K562 (cell line): Measurements from ENCODE around the gene ADIG. TPM values are rescaled to one million over a fixed set of nuclear protein-coding genes. Genes with fewer than 3 reads are reported as not detected.

Experiments
- CEBPB ChIP-seq: fragments of 450-650 bp; IDR thresholded peaks from 2 replicates; pipeline ENCODE4 v1.6.1; 2016; ENCODE audit warnings: missing genetic modification characterization, missing compliant biosample characterization
- DPF2 ChIP-seq: fragments of 450-650 bp; IDR thresholded peaks from 2 replicates; pipeline ENCODE4 v1.6.1; 2016
- MYBL2 ChIP-seq, 2 experiments: fragments of 450-650 bp in 1 of 2; sonication (generic) in 1 of 2; formaldehyde crosslinking in 1 of 2; IDR thresholded peaks; 2 replicates each; pipeline versions ENCODE4 v1.6.1 to v1.8.1; 2017 to 2022; ENCODE audit warnings: borderline replicate concordance in 1 of 2, inconsistent platforms in 1 of 2, low read depth in 1 of 2, mild to moderate bottlenecking in 1 of 2, missing genetic modification reagents in 1 of 2, moderate library complexity in 1 of 2
- NELFE ChIP-seq: IDR thresholded peaks from 2 replicates; pipeline ENCODE4 v1.6.1; 2011; ENCODE audit warnings: mild to moderate bottlenecking; ENCODE audit not compliant: insufficient read depth, insufficient read length
- NONO ChIP-seq, 2 experiments: fragments of 200-400 bp in 1 of 2; fragments of 450-650 bp in 1 of 2; formaldehyde crosslinking in 1 of 2; IDR thresholded peaks; 2 replicates each; pipeline ENCODE4 v1.6.1; 2017; ENCODE audit warnings: low read depth in 2 of 2, mild to moderate bottlenecking in 2 of 2, moderate library complexity in 2 of 2, low read length in 1 of 2
- POLR2AphosphoS5 ChIP-seq: IDR thresholded peaks from 2 replicates; pipeline ENCODE4 v1.6.1; 2011; ENCODE audit warnings: mild to moderate bottlenecking, low read depth, low read length, moderate library complexity; ENCODE audit not compliant: control insufficient read depth, insufficient read depth
- PTBP1 ChIP-seq: fragments of 200-400 bp; formaldehyde crosslinking; IDR thresholded peaks from 2 replicates; pipeline ENCODE4 v1.6.1; 2017; ENCODE audit warnings: low read depth, low read length
- PYGO2 ChIP-seq: fragments of 450-650 bp; IDR thresholded peaks from 2 replicates; pipeline ENCODE4 v1.6.1; 2016; ENCODE audit warnings: mild to moderate bottlenecking, missing genetic modification characterization, moderate library complexity, missing compliant biosample characterization
- SMAD2 ChIP-seq: fragments of 150-350 bp; IDR thresholded peaks from 2 replicates; pipeline ENCODE4 v1.6.1; 2014; ENCODE audit warnings: low read depth, mild to moderate bottlenecking, low read length
- SMARCA5 ChIP-seq: fragments of 450-650 bp; IDR thresholded peaks from 2 replicates; pipeline ENCODE4 v1.6.1; 2016
- SRSF3 ChIP-seq: fragments of 200-400 bp; formaldehyde crosslinking; IDR thresholded peaks from 2 replicates; pipeline ENCODE4 v1.6.1; 2016; ENCODE audit warnings: mild to moderate bottlenecking, low read length, moderate library complexity; ENCODE audit not compliant: insufficient read depth
- STAT5A ChIP-seq: IDR thresholded peaks from 2 replicates; pipeline ENCODE4 v1.6.1; 2012; ENCODE audit warnings: low read length, inconsistent platforms, borderline replicate concordance
- TAF7 ChIP-seq: fragments of 450-650 bp; IDR thresholded peaks from 2 replicates; pipeline ENCODE4 v1.6.1; 2016; ENCODE audit warnings: missing genetic modification characterization, missing compliant biosample characterization
- TCF7L2 ChIP-seq: fragments of 150-350 bp; IDR thresholded peaks from 2 replicates; pipeline ENCODE4 v1.6.1; 2016; ENCODE audit warnings: low read depth, mild to moderate bottlenecking, low read length, moderate library complexity
- XRCC4 ChIP-seq: IDR thresholded peaks from one replicate; pipeline ENCODE4 v1.6.1; 2011; ENCODE audit not compliant: insufficient read depth, insufficient read length; ENCODE audit errors: extremely low read depth
- polyA plus RNA-seq, 8 experiments: library from polyadenylated mRNA; depleted of rRNA in 4 of 8; stranded (reverse) in 5 of 8; unstranded in 3 of 8; fragments of >200 nt; fragmentation: Nextera tagmentation in 2 of 8; fragmentation: Illumina TruSeq in 1 of 8; extraction: Ambion mirVana in 2 of 8; extraction: Trizol in 1 of 8; gene quantifications; 2 replicates each; pipeline versions ENCODE4 v1.2.1 to v1.2.3, GENCODE V29; 2011 to 2014; ENCODE audit warnings: inconsistent platforms in 1 of 8, missing spikeins in 1 of 8
- total RNA-seq, 7 experiments: library from RNA; depleted of rRNA in 6 of 7; stranded (reverse); fragments of >200 nt in 6 of 7; fragmentation: Illumina TruSeq in 2 of 7; extraction: Trizol in 2 of 7; gene quantifications; 2 replicates each; pipeline versions ENCODE4 v1.2.1 to v1.2.3, GENCODE V29; 2011 to 2021; ENCODE audit warnings: low replicate concordance in 1 of 7
- TF ChIP-seq, protein P1 (sequence below): fragments of 450-650 bp; IDR thresholded peaks from 2 replicates; pipeline ENCODE4 v1.6.1; 2018; ENCODE audit warnings: mild to moderate bottlenecking, low read depth; ENCODE audit not compliant: partially characterized antibody
- TF ChIP-seq, protein P2 (sequence below): sonication (generic); formaldehyde crosslinking; IDR thresholded peaks from 2 replicates; pipeline ENCODE4 v1.8.1; 2023; ENCODE audit warnings: mild to moderate bottlenecking, missing genetic modification reagents
- TF ChIP-seq, protein P3 (sequence below), 2 experiments: fragments of 150-350 bp in 1 of 2; IDR thresholded peaks; 2 replicates each; pipeline ENCODE4 v1.6.1; 2012 to 2016; ENCODE audit warnings: low read depth in 2 of 2, low read length in 2 of 2, mild to moderate bottlenecking in 1 of 2, moderate library complexity in 1 of 2
- TF ChIP-seq, protein P4 (sequence below): fragments of 450-650 bp; formaldehyde crosslinking; IDR thresholded peaks from 2 replicates; pipeline ENCODE4 v1.4.0; 2020; ENCODE audit warnings: mild to moderate bottlenecking, moderate library complexity

Gene ADIG
- total and polyA plus RNA-seq, 9 of the 15 experiments (the other 6 are each of a cell fraction or from before 2014, with no cell fraction given): not detected

DNA sequence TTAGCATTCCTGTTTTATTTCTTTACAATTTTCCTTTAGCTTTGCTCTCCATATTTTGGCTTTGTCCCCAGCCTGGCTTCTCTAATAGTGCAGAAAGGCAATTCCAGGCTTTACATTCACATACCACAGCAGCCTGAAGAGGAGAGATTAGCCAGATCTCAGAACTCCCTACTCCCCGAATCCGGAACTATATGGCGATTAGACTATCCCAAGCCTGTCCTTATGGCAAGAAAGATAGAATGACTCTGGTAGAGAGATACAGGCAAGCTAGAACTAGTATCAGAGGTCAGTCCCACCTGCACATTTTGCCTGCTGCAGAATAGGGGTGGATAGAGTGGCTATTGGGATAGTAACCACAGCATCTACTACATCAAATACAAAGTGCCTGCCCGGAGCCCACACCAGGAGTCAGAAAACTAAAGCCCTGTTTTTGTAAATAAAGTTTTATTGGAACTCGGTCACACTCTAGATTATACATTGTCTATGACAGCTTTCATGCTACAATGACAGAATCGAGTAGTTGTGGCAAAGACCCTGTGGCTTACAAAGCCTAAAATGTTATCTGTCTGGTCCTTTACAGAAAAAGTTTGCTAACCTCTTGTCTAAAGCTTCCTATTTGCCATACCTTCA is 17.1 kb upstream of the ADIG start (continued):
- TF ChIP-seq MYBL2 (IDR thresholded peaks at IDR 0.05; ENCODE audit: low read depth) (no peak), MYBL2 (CRISPR knock-in tag; IDR thresholded peaks at IDR 0.05; ENCODE audit: borderline replicate concordance) (no peak), TAF7 (tag) (no peak), CEBPB (tag) (no peak), XRCC4 (no peak), NELFE (no peak), SRSF3 (no peak), TCF7L2 (no peak), STAT5A (peak; percentile 92), DPF2 (peak; percentile 91), PTBP1 (no peak), NONO (IDR thresholded peaks at IDR 0.05; ENCODE audit: low read depth in 2 of 2, low read length in 1 of 2) (no peak), POLR2AphosphoS5 (peak; percentile 98), SMARCA5 (no peak), PYGO2 (no peak), SMAD2 (no peak)
- TF ChIP-seq, protein P1, sequence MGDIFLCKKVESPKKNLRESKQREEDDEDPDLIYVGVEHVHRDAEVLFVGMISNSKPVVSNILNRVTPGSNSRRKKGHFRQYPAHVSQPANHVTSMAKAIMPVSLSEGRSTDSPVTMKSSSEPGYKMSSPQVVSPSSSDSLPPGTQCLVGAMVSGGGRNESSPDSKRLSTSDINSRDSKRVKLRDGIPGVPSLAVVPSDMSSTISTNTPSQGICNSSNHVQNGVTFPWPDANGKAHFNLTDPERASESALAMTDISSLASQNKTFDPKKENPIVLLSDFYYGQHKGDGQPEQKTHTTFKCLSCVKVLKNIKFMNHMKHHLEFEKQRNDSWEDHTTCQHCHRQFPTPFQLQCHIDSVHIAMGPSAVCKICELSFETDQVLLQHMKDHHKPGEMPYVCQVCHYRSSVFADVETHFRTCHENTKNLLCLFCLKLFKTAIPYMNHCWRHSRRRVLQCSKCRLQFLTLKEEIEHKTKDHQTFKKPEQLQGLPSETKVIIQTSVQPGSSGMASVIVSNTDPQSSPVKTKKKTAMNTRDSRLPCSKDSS: no peak
- TF ChIP-seq, protein P2, sequence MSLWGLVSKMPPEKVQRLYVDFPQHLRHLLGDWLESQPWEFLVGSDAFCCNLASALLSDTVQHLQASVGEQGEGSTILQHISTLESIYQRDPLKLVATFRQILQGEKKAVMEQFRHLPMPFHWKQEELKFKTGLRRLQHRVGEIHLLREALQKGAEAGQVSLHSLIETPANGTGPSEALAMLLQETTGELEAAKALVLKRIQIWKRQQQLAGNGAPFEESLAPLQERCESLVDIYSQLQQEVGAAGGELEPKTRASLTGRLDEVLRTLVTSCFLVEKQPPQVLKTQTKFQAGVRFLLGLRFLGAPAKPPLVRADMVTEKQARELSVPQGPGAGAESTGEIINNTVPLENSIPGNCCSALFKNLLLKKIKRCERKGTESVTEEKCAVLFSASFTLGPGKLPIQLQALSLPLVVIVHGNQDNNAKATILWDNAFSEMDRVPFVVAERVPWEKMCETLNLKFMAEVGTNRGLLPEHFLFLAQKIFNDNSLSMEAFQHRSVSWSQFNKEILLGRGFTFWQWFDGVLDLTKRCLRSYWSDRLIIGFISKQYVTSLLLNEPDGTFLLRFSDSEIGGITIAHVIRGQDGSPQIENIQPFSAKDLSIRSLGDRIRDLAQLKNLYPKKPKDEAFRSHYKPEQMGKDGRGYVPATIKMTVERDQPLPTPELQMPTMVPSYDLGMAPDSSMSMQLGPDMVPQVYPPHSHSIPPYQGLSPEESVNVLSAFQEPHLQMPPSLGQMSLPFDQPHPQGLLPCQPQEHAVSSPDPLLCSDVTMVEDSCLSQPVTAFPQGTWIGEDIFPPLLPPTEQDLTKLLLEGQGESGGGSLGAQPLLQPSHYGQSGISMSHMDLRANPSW (CRISPR knock-in tag): no peak
- TF ChIP-seq, protein P3, sequence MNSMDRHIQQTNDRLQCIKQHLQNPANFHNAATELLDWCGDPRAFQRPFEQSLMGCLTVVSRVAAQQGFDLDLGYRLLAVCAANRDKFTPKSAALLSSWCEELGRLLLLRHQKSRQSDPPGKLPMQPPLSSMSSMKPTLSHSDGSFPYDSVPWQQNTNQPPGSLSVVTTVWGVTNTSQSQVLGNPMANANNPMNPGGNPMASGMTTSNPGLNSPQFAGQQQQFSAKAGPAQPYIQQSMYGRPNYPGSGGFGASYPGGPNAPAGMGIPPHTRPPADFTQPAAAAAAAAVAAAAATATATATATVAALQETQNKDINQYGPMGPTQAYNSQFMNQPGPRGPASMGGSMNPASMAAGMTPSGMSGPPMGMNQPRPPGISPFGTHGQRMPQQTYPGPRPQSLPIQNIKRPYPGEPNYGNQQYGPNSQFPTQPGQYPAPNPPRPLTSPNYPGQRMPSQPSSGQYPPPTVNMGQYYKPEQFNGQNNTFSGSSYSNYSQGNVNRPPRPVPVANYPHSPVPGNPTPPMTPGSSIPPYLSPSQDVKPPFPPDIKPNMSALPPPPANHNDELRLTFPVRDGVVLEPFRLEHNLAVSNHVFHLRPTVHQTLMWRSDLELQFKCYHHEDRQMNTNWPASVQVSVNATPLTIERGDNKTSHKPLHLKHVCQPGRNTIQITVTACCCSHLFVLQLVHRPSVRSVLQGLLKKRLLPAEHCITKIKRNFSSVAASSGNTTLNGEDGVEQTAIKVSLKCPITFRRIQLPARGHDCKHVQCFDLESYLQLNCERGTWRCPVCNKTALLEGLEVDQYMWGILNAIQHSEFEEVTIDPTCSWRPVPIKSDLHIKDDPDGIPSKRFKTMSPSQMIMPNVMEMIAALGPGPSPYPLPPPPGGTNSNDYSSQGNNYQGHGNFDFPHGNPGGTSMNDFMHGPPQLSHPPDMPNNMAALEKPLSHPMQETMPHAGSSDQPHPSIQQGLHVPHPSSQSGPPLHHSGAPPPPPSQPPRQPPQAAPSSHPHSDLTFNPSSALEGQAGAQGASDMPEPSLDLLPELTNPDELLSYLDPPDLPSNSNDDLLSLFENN (IDR thresholded peaks at IDR 0.05; ENCODE audit: low read depth in 2 of 2, low read length in 2 of 2): peak in 1 of 2 experiments; percentile 83; a peak in 1 of 4 replicates
- TF ChIP-seq, protein P4, sequence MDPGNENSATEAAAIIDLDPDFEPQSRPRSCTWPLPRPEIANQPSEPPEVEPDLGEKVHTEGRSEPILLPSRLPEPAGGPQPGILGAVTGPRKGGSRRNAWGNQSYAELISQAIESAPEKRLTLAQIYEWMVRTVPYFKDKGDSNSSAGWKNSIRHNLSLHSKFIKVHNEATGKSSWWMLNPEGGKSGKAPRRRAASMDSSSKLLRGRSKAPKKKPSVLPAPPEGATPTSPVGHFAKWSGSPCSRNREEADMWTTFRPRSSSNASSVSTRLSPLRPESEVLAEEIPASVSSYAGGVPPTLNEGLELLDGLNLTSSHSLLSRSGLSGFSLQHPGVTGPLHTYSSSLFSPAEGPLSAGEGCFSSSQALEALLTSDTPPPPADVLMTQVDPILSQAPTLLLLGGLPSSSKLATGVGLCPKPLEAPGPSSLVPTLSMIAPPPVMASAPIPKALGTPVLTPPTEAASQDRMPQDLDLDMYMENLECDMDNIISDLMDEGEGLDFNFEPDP (CRISPR knock-in tag): no peak
